Fibroblast of skin of abdomen (primary cell): Measurements from ENCODE around the gene ZSCAN30.

Source experiments
- DNase-seq: peaks from one replicate; pipeline ENCODE4 v3.0.0-alpha.2; 2013

The ZSCAN30 gene

GRCh38 chr18:35278969-35279368 lies 11.1 kb downstream of the ZSCAN30 start:
- DNase-seq: no peak

- no peak for DNase-seq
Measured at GRCh38 chr18:35278085-35278484, 11.9 kb downstream of the ZSCAN30 start.

GRCh38 chr18:35277633-35278032 lies 12.4 kb downstream of the ZSCAN30 start:
- no peak for DNase-seq

GRCh38 chr18:35276267-35276666 lies 13.8 kb downstream of the ZSCAN30 start:
- no peak for DNase-seq

GRCh38 chr18:35271656-35272055 lies 18.4 kb downstream of the ZSCAN30 start:
- DNase-seq: no peak

GRCh38 chr18:35268821-35269220 lies 21.2 kb downstream of the ZSCAN30 start:
- no peak for DNase-seq

GRCh38 chr18:35267809-35268208 lies 22.2 kb downstream of the ZSCAN30 start:
- no peak for DNase-seq

- peak; percentile 67 for DNase-seq
Measured at GRCh38 chr18:35267161-35267651, 22.8 kb downstream of the ZSCAN30 start.

GRCh38 chr18:35264409-35264808 lies 25.6 kb downstream of the ZSCAN30 start:
- no peak for DNase-seq

- no peak for DNase-seq
Measured at GRCh38 chr18:35256947-35257346, 33.1 kb downstream of the ZSCAN30 start.

GRCh38 chr18:35253655-35254287 lies 36.3 kb downstream of the ZSCAN30 start:
- DNase-seq: no peak

- DNase-seq: no peak
Measured at GRCh38 chr18:35252466-35252865, 37.6 kb downstream of the ZSCAN30 start.

GRCh38 chr18:35248429-35248828 lies 41.6 kb downstream of the ZSCAN30 start:
- no peak for DNase-seq

GRCh38 chr18:35247412-35248249 lies 42.4 kb downstream of the ZSCAN30 start:
- DNase-seq: no peak

- DNase-seq: no peak
Measured at GRCh38 chr18:35246831-35247230, 43.2 kb downstream of the ZSCAN30 start.

- no peak for DNase-seq
Measured at GRCh38 chr18:35245719-35246317, 44.2 kb downstream of the ZSCAN30 start.

GRCh38 chr18:35244671-35245070 lies 45.4 kb downstream of the ZSCAN30 start:
- DNase-seq: no peak

- DNase-seq: no peak
Measured at GRCh38 chr18:35242426-35242825, 47.6 kb downstream of the ZSCAN30 start.

GRCh38 chr18:35241448-35241804 lies 48.6 kb downstream of the ZSCAN30 start:
- no peak for DNase-seq

- peak; percentile 97 for DNase-seq
Measured at GRCh38 chr18:35240664-35241447, 49.2 kb downstream of the ZSCAN30 start, which contains the start of gene ZNF397. Gene ZNF397 (plus strand): TSS chr18:35241034. CDS start chr18:35242471, 1,437 bp downstream.

GRCh38 chr18:35239314-35239713 lies 50.7 kb downstream of the ZSCAN30 start:
- DNase-seq: no peak

- DNase-seq: no peak
Measured at GRCh38 chr18:35236571-35237363, 53.3 kb downstream of the ZSCAN30 start.
